H1 (cell line): ENCODE measurements around the gene CWF19L1. TPM values are rescaled to one million over a fixed set of nuclear protein-coding genes. Genes with fewer than 3 reads are reported as not detected.

ENCODE experiments used
- CEBPB ChIP-seq: IDR thresholded peaks from 2 replicates; pipeline ENCODE4 v1.6.1; 2012; ENCODE audit warnings: low read depth, low read length
- CHD7 ChIP-seq: fragments of 300-600 bp; sonication (generic); IDR thresholded peaks from 2 replicates; pipeline ENCODE4 v1.7.1; 2012; ENCODE audit warnings: low read length, moderate library complexity, mild to moderate bottlenecking, inconsistent platforms; ENCODE audit not compliant: insufficient replicate concordance
- EP300 ChIP-seq, 2 experiments: IDR thresholded peaks; 1 replicate in 1 of 2; 2 replicates in 1 of 2; pipeline ENCODE4 v1.6.1; 2011 to 2012; ENCODE audit warnings: low read depth in 2 of 2, low read length in 2 of 2, mild to moderate bottlenecking in 2 of 2, borderline replicate concordance in 1 of 2, inconsistent platforms in 1 of 2, moderate library complexity in 1 of 2
- KDM4A ChIP-seq: IDR thresholded peaks from one replicate; pipeline ENCODE4 v1.7.1; 2012; ENCODE audit warnings: low read depth, mild to moderate bottlenecking, moderate library complexity, low read length, inconsistent platforms; ENCODE audit not compliant: severe bottlenecking
- RAD21 ChIP-seq, 2 experiments: IDR thresholded peaks in 1 of 2; conservative IDR thresholded peaks in 1 of 2; 2 replicates each; pipeline ENCODE4 v1.6.1; 2011; ENCODE audit warnings: low read depth in 2 of 2, low read length in 2 of 2, improper control_type of control experiment in 1 of 2, inconsistent platforms in 1 of 2, mild to moderate bottlenecking in 1 of 2, moderate library complexity in 1 of 2
- RNF2 ChIP-seq: fragments of 200-900, 300-1000 bp; sonication (generic); IDR thresholded peaks from 2 replicates; pipeline ENCODE4 v1.7.1; 2016; ENCODE audit warnings: borderline replicate concordance, low read depth, mild to moderate bottlenecking, antibody characterized with exemption, low read length; ENCODE audit not compliant: poor library complexity, severe bottlenecking; ENCODE audit errors: missing control alignments
- TAF7 ChIP-seq: optimal IDR thresholded peaks from 2 replicates; pipeline ENCODE3; 2011; ENCODE audit warnings: low read depth, mild to moderate bottlenecking, inconsistent platforms, low read length, moderate library complexity, borderline replicate concordance
- polyA plus RNA-seq, 7 experiments: library from polyadenylated mRNA; depleted of rRNA in 3 of 7; stranded (reverse) in 5 of 7; unstranded in 2 of 7; fragments of >200 nt in 5 of 7; fragments of 200-250 nt in 2 of 7; gene quantifications; 1 replicate in 5 of 7; 2 replicates in 1 of 7; 4 replicates in 1 of 7; pipeline versions ENCODE4 v1.2.1 to v1.2.3, GENCODE V29; 2011 to 2013; ENCODE audit warnings: missing spikeins in 2 of 7, mixed read lengths in 2 of 7
- total RNA-seq: library from RNA; stranded (reverse); fragmentation: NEBNext Ultra II Directional; extraction: Animal tissue kit (Norgen Biotek cat#: 25700); gene quantifications from 2 replicates; pipeline ENCODE4 v1.2.1, GENCODE V29; 2021
- TF ChIP-seq, protein P1 (sequence below): IDR thresholded peaks from 2 replicates; pipeline ENCODE4 v1.6.1; 2011; ENCODE audit warnings: low read depth, mild to moderate bottlenecking, low read length; ENCODE audit not compliant: insufficient read depth

Gene CWF19L1
- total and polyA plus RNA-seq, 2 of the 8 experiments (the other 6 are each of a cell fraction or from before 2014, with no cell fraction given), result 11.1 to 29.9 TPM

DNA sequence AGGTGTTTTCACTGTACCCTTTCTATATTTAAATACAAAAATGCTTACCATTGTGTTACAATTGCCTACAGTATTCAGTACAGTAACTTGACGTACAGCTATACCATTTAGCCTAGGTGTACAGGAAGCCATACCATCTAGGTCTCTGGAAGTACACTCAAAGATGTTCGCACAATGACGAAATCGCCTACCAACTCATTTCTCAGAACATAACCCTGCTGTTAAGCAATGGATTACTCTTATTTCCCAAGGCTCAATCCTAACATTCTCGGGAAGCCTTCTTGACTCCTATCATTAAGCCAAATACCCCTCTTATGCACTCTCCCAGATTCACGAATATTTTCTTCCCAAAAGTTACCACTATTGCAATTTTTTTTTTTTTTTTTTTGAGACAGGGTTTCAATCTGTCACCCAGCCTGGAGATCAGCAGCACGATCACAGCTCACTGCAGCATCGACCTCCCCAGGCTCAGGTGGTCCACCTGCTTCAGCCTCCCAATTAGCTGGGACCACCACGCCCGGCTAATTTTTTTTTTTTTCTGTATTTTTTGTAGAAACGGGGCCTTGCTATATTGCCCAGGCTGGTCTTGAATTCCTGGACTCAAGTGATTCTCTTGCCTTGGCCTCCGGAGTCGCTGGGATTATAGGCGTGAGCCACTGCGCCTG is 1.5 kb downstream of the CWF19L1 start (continued):
- TF ChIP-seq CHD7 (no peak), CEBPB (no peak), EP300 (IDR thresholded peaks at IDR 0.05; ENCODE audit: borderline replicate concordance in 1 of 2, low read depth in 2 of 2, low read length in 2 of 2) (no peak), RNF2 (no peak), KDM4A (no peak), RAD21 (IDR thresholded peaks at IDR 0.05 in 1 of 2, conservative IDR thresholded peaks at IDR 0.05 in 1 of 2; ENCODE audit: low read depth in 2 of 2, low read length in 2 of 2) (no peak), TAF7 (no peak)
- TF ChIP-seq, protein P1, sequence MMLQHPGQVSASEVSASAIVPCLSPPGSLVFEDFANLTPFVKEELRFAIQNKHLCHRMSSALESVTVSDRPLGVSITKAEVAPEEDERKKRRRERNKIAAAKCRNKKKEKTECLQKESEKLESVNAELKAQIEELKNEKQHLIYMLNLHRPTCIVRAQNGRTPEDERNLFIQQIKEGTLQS, result no peak
